Stimulated activated CD4-positive, alpha-beta T cell treated with anti-CD3 and anti-CD28 coated beads, TNF-alpha, amount 100 ng/mL, for 4 hours (primary cell): ENCODE data around the gene STK38L.
A peak's percentile ranks its signal among the peaks of the same experiment; 100 is the strongest.

ENCODE experiments used
- DNase-seq, 3 experiments: peaks; one replicate each; pipeline ENCODE4 v3.0.0-alpha.2; 2020; ENCODE audit warnings: low read depth in 3 of 3

STK38L gene

DNA sequence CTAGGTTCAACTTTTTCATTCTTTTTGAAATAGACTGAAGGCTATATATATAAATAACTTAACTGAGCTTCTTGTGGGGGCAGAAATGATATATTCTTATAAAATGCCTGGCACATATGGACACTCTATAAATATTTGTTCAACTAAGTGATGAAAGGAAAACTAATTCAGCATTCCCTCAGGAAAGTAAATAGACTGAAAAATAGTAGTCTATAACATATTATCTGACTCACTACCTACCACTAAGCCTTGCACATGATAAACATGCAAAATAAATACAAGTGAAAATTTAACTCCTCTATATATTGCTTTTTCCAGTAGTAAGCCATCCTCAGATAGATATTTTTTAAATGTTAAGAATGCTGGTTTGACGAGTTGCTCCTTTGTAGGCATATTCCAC lies 72.9 kb downstream of the STK38L start:
- DNase-seq = no peak

DNA sequence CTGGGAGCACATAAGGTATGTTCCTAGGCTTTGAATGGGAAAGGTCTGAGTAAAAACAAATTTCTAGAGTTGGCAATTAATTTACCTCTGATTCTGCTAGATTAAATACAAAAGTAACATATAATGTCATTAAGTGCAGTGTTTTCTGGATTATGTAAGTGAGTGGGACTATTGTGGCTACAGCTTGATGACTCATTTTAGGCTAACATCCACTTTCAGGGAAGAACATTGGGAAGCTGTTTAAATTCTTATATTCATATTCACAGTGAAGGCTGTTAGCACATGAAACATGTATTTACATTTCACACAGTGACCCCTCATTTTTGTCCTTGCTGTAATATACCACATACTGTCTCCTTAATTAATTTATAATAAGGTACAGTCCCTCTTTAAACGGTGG lies 75.3 kb downstream of the STK38L start:
- DNase-seq = no peak

DNA sequence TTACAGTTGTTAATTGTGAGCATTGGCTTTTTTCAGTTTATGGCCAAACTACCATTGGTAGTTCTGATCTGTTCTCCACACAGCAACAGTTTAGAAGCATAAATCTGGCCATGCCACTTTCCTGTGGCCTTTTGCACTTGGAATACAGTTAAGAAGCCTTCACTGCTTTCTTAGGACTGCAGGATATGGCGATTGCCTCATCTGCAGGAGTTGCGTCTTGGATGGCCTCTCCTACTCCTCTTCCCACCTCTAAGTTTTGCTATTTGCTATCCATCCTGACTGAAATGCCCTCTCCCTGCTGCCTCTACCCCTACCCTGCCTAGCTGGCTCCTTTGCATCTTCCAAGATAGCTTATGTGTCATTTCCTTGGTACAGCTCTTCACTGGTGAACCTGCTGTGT lies 75.8 kb downstream of the STK38L start:
- no peak for DNase-seq

DNA sequence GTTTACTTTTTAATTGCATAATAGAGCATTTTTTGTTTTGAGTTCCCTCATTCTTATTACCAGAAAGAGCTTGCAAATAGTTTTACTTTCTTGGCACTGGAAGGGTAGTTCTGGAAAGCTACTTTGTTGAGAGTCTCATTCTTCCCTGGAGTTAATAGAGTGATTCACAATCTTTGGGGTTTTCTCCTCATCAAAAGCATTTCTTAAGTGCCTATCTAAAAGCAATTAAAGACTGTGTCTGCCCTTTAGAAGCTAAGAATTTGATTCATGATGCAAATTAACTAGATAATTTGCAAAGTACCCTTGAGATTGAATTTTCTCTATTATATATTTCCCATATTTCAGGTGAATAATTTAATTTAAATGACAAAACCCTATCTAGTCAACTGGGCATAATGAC lies 80.4 kb downstream of the STK38L start:
- DNase-seq = no peak

DNA sequence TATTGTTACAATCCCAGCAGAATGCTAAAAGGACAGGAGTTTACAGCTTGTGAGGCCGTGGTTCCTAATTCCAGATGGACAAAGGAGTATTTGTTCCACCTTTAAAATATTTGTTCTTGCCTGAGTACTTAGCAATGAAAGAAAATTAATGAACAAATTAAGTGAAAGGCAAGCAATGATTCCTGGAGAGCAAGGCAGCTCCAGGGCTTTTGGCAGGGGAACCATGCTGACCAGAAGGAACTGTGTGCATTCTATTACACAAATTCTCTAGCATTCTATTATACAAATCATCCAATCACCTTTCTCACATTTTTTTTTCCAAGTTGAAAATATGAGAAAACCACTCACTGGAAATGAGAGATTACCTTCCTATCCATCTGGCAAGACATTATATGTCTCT lies 86.8 kb downstream of the STK38L start:
- no peak for DNase-seq

DNA sequence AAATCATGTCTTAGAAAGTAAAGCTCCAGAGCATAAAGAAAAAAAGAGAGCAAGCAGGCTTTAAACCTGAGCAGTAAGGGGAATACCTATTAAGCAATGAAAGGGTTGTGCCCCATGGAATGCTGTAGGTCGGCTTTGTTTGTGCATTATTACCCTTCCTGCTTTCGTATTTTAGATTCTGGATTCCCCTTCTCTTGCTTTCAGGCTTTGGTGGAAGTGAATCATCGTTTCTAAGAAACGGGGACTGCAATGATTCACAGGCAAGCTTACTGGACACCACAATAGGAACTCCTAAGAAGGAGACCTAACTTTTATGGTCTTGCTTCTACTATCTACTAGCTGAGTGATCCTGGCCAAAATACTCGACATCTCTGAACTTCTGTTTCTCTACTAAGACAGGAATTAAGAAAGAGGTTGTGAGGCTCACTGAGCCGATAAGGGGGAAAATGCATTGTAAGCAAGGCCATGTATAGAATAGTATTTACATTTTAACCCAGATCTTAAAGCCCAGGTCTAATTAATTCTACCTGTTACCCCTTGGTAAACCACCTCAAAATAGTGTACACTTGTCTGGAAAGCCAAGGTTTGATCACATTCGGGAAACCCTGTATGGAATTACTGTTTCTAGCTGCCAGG lies 87.3 kb downstream of the STK38L start:
- DNase-seq = no peak

DNA sequence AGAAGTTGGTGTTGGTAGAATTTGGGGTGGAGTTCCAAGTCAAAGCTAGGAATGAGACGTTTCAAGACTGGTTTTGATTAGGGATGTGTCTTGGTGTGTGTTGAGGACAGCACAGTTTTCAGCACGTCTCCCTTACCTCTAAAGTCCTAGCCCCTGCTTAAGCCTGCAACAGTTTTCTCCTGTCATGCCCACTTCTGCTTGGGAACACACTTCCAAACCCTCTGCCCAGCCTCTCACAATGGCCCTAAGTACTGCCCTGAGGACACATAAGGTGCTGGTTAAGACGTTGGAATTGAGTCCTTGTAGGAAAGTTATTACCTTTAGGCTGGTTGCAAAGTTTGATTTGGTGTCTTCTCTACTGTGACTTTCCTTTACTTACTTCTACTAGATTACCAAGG lies 87.8 kb downstream of the STK38L start:
- peak in 1 of 3 experiments; percentile 3 for DNase-seq

DNA sequence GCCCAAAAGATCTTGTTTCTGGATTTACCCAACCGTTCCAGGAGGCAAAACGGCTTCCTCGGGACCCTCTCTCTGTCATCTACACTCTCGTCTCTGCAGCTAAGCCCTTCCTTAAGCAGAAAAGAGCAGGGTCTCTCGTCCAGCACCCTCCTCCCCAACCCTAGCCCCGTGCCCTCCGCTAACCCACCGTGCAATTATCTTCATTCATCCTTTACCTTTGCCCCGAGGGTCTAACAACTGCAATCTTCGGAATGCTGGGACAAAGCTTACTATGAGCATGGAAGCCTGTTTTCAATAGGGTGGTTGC lies 88.3 kb downstream of the STK38L start:
- DNase-seq = no peak

DNA sequence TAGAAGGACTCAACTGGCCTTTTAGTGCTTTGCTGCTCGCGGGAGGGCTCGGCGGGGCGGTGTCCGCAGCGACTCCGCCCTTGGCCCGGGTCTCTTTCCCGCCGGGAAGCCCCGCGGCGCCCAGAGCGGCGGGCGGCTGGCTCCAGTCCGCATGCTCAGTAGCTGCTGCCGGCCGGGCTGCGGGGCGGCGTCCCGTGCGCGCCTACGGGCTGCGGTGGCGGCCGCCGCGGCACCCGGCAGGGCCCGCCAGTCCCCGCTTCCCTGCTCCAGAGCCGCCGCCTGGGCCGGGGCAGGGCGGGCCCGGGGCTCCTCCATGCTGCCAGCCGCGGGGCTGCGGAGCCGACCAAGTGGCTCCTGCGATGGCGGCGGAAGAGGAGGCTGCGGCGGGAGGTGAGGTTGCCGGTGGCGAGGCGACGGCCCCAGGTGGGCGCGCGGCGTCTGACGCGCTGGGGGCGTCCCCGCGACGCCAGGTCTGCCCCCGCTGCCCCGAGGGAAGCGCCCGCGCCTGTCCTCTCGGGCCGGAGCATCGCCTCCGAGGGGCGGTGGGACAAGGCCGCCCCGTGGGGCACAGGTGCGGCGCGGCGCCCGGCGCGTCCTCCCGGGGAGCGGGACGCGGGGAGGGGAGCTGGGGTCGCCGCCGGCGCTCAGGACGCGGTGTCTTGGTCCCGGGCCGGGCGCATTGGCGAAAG lies 88.8 kb downstream of the STK38L start, which contains the start of gene BMAL2:
Gene BMAL2, plus strand, starts transcription at position 123 of the 689 bp plus-strand sequence. Its CDS starts 237 bp downstream, at position 360.
- peak in 1 of 3 experiments; percentile 42 for DNase-seq

DNA sequence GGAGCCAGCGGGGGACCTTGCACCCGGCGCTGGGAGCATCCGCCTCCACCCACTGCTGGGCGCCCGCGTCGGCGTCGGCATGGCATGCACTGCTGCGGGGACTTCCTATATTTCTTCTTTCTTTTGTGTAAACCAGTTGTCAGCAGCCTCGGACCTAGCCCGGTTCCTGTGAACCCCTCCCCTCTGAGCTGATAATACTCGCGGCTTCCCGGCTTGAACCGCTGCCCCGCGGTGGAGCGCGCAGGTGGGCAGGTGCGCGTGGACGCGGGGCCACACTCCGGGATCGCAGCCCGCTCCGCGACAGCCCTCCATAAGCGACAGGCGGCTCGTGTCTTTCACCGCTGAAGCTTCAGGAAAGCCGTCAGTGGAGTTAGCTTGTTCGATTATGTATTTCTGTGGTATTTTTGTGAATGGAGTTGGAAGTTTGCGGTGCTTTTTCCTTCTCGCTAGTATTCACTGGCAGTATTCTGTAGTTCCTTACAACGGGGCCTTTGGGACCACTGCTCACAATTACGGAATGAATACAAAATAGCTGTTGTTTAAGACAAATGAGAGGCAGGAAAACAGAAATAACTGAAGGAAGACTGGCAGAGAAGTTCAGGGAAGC lies 89.4 kb downstream of the STK38L start:
- DNase-seq = peak in 1 of 3 experiments; percentile 9

DNA sequence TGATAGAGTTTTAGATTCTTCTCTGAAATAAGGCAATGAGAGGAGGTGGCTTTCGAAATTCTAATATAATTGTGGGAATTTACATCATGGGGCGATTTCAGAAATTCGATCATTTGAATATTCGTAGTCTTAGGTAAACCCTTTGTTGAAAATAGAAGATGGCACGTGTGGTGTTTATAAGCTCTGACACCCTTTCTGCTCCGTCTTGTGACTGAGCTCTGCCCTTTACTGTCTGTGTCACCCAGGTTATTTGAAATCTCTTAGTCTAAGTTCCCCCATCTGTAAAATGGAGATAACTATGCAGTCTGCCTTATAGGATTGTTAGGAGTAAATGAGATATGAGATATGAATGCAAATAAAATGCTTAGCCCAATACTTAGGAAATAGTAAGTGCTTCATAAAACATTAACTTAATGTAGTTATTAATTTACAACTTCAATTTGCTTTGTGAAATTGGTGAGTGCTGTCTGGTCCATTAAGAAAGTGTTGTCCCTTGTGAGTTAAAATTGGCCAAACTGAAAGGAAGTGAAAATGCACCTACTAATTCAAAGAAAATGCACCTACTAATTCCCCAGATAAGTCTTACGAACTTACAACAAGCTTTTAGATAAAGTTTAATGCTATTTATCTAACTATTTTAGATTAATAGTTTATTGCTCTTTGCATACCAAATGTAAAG lies 90.1 kb downstream of the STK38L start:
- DNase-seq = no peak

DNA sequence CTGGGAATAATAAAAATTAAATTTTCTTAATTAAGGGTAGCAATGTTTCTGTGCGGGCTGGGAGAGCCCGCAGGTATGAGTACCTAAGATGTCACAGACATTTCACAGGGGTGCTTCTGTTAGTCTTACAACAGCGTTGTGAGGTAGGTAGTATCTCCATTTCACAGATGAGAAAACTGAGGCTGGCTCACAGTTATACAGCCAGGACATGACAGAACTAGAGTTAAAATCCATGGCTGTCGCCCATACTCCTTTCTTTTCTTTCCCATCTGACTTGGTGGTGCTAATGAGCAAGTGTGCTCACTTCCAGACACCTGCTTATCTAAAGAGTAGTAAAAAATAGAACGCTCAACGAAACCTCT lies 90.6 kb downstream of the STK38L start:
- no peak for DNase-seq

DNA sequence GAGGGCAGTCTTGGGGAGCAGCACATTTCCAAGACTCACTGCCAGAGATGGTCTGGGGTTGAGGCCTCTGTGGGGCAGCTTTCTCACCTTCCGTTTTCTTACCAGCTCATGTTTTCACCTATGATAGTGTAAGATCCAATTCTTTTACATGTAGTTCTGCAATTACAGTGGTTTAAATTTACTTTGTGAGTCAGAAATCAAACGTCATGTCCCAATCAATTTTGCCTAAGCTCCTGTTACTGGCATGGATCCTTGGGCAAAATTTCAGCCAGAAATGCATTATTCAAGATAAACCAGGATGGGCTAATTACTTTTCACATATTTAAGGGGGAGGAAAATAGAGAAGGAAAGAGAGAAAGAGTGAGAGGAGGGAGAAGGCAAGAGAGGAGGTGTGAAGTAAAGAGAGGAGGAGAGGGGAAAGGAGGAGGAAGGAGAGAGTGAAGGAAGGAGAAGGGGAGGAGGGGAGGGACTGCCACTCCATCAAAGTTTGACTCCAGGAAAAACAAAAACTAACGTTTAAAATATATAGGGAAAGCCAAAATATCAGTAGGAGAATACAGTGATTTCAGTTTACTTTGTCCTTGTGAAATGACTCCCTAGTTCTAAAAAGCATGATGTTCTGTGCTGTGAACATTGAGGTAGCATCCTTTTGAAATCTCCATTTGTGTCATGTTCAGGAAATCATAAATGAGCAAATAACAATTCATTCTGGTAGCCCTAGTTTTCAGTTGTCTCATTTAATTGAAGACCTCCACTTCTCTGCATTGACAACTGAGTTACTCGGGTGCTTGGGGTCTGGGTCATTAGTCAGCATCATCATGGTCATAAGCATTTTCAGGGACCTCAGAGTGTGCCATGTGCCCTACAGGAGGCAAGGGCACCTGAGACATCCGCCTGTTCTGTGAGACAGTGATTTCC lies 91.5 kb downstream of the STK38L start:
- DNase-seq = no peak

DNA sequence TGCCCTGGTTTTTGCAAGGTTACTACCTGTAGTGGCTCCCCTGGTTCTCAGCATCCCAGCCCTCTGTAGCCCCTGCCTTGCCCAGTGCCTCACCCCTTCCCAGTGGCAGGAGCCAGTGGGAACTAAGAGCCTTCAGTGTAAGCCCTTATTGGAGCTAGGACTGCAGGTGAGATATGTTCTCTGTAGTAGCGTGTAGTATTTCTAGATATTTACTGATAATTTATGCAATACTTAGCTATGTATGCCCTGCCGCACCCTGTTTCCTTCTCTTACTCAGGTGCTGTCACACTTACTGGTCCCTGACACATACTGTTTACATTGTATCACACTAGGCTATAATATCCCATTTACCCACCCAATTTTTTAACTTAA lies 92.2 kb downstream of the STK38L start:
- no peak for DNase-seq

DNA sequence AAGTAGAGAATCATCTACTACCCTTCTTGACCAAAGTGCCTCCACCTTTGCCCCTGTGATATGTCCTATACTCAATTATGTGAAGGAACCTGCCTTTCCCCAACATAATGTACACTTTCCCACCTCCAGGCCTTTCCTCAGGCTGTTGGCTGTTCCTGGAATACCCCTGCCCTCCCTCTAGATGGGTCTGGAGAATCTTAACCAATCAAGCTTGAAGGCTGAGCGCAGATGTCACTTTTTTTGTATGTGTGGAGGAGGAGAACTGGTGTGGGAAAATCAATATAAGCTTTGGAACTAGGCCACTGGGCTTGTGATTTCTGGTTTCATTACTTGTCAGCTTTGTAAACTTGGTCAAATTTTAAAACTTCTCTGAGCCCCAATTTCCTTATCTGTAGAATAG lies 93.3 kb downstream of the STK38L start:
- no peak for DNase-seq

DNA sequence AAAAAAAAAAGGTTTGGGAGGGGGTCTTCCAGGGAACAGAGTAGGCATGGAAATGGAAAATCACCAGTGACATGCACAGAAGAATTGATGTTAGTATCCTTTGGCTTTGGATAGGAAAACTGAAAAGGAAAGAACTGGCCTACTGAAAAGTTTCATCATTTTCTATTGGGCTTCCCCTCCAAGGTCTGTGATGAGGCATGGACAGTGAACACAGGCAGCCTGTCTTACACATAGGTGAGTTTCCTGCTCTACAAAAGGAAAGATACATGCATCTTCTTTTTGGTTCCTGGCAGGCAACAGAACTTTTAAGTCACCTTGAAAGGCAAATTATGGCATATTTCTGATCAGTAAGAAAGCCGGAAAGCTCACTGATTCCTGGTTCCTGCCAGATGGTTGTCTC lies 94.4 kb downstream of the STK38L start:
- DNase-seq = no peak

DNA sequence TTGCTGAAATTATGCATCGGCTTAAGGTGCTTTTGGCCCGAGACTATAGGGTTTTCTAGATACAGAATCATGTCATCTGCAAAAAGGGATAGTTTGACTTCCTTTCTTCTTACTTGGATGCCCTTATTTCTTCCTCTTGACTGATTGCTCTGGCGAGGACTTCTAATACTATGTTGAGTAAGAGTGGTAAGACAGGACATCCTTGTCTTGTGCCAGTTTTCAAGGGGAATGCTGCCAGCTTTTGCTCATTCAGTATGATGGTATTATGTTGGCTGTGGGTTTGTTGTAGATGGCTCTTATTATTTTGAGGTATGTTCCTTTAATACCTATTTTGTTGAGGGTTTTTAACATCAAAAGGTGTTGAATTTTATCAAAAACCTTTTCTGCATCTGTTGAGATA lies 96.9 kb downstream of the STK38L start:
- no peak for DNase-seq

DNA sequence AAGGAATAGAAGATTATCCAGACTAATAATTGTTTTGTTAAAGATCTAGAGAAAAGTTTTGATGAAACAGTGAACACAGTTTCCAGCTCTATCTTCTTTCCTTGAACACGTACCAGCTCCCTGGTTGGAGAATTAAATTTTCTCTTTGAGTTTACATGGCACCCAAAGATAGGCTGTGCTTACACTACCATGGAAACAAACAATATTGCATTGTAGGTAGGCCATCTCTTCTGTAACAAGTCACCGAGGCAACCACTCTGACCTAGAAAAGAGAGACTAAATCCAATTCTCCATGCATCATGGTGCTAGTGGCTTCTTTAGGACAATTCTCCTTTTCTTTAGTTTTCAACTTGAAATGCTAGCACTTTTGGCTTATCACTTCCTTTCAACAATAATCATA lies 98.5 kb downstream of the STK38L start:
- no peak for DNase-seq

DNA sequence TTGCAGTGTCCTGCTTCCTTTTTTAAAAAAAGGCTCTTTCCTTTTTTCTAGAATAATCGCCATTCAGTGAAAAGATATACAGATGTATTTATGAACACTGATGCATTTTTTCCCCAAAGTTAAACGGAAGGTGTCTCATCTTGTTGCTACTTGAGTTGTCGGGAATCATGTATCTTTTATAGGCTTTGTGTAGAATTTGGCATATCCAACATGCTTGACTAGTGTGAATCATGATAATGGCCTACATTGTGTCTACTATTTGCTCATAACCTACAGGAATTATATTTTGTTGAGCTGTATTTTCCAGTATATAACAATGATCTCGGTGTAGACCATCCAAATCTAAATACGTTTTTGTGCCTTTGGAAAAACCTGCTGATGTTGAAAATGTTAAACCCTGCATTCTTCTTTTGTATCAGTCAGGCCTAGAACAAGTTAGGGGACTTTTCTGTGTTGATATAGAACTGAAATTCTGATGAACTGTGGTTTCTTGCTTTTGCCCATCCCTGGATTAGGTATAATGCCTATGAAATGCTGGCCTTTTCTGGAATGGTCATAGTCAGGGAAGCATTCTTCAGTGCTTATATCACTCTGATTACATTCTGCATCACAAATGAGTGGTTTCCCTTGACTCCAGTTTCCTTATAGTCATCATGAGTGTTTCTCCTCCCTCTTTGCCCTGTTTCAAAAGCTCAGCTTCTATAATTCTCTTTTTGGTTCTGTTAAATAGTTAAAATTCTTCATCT lies 99.3 kb downstream of the STK38L start:
- DNase-seq = no peak

DNA sequence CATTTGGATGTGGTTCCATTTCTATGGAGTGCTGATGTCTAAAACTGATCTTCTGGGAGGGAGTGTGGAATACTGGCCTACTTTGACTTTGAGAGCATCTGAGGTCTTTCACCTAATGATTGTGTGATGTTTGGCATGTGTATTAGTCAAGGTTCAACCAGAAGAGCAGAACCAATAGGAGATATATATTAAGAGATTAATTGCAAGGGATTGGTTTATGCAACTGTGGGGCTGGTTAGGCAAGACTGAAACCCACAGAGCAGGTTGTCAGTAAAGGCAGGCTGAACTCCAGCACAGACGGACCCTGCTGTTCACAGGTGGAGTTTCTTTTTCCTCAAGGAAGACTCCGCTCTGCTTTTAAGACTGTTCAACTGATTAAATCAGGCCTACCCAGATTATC lies 100.2 kb downstream of the STK38L start:
- no peak for DNase-seq

DNA sequence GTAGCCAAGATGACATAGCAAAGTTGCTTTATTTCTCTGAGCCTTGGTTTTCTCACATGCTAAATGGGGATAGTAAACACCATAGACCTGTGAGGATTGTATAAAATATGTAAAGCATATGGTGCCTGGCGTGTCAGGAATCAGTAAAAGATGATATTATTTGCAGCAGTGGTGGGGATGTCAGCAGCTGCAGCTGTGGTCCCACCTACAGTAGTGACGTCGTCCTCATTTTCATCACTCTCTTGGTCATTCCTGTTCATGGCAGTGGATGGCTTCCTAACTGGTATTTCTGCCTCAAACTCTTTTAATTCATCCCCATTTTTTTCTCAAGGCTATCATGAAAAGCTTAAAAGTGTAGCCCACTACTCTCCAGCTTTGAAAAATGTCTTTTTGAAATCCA lies 100.7 kb downstream of the STK38L start:
- DNase-seq = no peak
